ENCODE data around the gene PHLDB2. TPM values are rescaled to one million over a fixed set of nuclear protein-coding genes. Genes with fewer than 3 reads are reported as not detected.

The PHLDB2 gene
- total RNA-seq, 6 donors from 2014 or later, result 22.4 to 67.1 (median 42.7) TPM

DNA sequence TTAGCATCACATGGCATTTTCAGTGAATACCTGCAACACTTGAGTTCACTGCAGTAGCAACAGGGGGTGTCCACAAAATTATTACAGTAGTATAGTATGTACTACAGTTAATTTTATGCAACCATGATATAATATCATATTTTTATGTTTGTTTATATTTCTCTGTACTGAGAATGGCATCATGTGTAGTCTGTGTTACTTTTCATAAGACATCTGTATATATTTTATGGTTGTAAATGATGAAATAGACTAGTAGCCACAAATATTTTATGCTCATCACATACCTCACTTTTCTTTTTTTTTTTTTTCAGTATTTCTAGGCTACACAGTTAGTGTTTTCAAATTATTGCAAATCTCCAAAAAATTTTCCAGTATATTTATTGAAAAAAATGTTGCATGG, 22.4 kb downstream of the PHLDB2 start:
- DNase-seq (no peak), ATAC-seq (ENCODE audit: low FRiP score in 2 of 2) (no peak)
- no peak overlapping the region for H3K4me3 ChIP-seq
- peaks cover 0 to 5% (median 0%) of the 10 kb centered on the region in 4 donors for H3K9me3 ChIP-seq
- TF ChIP-seq POLR2A (IDR thresholded peaks at IDR 0.05) (no peak), EP300 (IDR thresholded peaks at IDR 0.05) (no peak), POLR2AphosphoS5 (IDR thresholded peaks at IDR 0.05) (no peak)
- TF ChIP-seq, protein P1, sequence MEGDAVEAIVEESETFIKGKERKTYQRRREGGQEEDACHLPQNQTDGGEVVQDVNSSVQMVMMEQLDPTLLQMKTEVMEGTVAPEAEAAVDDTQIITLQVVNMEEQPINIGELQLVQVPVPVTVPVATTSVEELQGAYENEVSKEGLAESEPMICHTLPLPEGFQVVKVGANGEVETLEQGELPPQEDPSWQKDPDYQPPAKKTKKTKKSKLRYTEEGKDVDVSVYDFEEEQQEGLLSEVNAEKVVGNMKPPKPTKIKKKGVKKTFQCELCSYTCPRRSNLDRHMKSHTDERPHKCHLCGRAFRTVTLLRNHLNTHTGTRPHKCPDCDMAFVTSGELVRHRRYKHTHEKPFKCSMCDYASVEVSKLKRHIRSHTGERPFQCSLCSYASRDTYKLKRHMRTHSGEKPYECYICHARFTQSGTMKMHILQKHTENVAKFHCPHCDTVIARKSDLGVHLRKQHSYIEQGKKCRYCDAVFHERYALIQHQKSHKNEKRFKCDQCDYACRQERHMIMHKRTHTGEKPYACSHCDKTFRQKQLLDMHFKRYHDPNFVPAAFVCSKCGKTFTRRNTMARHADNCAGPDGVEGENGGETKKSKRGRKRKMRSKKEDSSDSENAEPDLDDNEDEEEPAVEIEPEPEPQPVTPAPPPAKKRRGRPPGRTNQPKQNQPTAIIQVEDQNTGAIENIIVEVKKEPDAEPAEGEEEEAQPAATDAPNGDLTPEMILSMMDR (IDR thresholded peaks at IDR 0.05), result no peak
- H3K27ac ChIP-seq, result no peak overlapping the region
- no peaks in the 10 kb centered on the region for H3K4me1 ChIP-seq
- no peaks in the 10 kb centered on the region for H3K27me3 ChIP-seq
- H3K36me3 ChIP-seq, result peaks cover 0 to 15% (median 4%) of the 10 kb centered on the region in 4 donors

DNA sequence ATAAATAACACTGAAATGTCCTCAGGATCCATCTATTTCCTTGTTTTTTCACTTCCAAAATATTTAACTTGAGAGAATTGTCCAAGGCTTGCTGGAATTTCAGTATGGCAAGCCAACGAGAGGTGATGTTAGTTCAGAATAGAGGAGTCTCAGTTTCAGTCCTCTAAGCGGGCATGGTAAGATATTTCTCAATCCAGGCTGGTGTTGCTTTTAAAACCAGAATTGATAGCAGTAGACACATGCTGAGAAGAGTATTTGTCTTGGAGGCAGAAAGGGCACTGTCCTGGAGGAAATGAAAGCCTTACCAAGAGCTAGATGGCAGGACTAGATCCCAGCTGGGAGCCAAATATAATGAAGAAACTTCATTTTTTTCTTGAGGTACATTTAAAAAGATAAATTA, 23.1 kb downstream of the PHLDB2 start:
- H3K36me3 ChIP-seq, result peaks cover 0 to 15% (median 4%) of the 10 kb centered on the region in 4 donors
- peaks cover 0 to 5% (median 0%) of the 10 kb centered on the region in 4 donors for H3K9me3 ChIP-seq
- no peak overlapping the region for H3K4me3 ChIP-seq
- H3K27ac ChIP-seq, result no peak overlapping the region
- TF ChIP-seq EP300 (IDR thresholded peaks at IDR 0.05), result no peak
- no peak for TF ChIP-seq POLR2AphosphoS5 (IDR thresholded peaks at IDR 0.05)
- TF ChIP-seq, protein P1 (IDR thresholded peaks at IDR 0.05), result no peak
- no peak for TF ChIP-seq POLR2A (IDR thresholded peaks at IDR 0.05)
- no peaks in the 10 kb centered on the region for H3K27me3 ChIP-seq
- no peaks in the 10 kb centered on the region for H3K4me1 ChIP-seq
- ATAC-seq (ENCODE audit: low FRiP score in 2 of 2) (no peak), DNase-seq (no peak)
- 83 to 90% methylated on average over 2 of the region's 2 CpGs for WGBS, 2 donors

DNA sequence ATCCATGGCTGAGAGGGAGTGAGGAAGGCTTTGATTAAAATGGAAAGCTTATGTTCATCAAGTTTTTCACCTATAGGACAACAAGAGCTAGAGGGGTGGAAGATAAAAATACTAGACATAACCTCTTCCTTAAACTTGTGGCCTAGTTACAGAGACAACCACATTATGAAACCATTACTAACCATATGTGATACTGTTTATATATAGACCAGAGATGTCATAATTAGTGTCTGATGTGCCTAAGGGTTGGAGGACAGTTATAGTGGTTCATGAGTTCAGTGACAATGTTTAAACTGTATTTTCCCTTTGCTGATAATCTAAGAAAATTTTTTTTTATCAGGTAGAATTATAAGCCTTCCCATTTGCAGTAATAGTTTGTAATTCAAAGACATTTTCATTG, 23.7 kb downstream of the PHLDB2 start:
- Histone ChIP-seq H3K4me1 (no peaks in the 10 kb centered on the region), H3K36me3 (peaks cover 0 to 15% (median 4%) of the 10 kb centered on the region in 4 donors), H3K4me3 (no peak overlapping the region), H3K9me3 (peaks cover 0 to 5% (median 0%) of the 10 kb centered on the region in 4 donors), H3K27me3 (no peaks in the 10 kb centered on the region), H3K27ac (no peak overlapping the region)
- no peak for DNase-seq
- ATAC-seq (ENCODE audit: low FRiP score in 2 of 2), result no peak
- TF ChIP-seq POLR2AphosphoS5 (IDR thresholded peaks at IDR 0.05) (no peak), POLR2A (IDR thresholded peaks at IDR 0.05) (no peak), EP300 (IDR thresholded peaks at IDR 0.05) (no peak)
- TF ChIP-seq, protein P1 (IDR thresholded peaks at IDR 0.05), result no peak

DNA sequence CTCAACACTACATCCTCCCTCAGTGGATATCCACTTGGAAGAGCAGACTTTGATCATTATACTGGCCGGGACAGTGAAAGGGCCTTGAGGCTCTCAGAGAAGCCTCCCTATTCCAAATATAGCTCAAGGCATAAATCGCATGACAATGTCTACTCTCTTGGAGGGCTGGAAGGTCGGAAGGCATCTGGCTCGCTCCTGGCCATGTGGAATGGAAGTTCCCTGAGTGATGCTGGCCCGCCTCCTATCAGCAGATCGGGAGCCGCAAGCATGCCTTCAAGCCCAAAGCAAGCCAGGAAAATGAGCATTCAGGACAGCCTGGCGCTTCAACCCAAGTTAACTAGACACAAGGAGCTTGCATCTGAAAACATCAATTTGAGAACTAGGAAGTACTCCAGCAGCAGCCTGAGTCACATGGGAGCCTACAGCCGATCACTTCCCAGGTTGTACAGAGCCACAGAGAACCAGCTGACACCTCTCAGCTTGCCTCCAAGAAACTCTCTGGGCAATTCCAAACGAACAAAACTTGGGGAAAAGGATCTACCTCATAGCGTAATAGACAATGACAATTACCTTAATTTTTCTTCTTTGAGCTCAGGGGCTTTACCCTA, 25.4 kb downstream of the PHLDB2 start:
- ATAC-seq (ENCODE audit: low FRiP score in 2 of 2), result no peak
- WGBS, 2 donors, result 94% methylated on average over 11 of the region's 11 CpGs
- DNase-seq, result no peak
- Histone ChIP-seq H3K4me3 (no peak overlapping the region), H3K27ac (no peak overlapping the region), H3K36me3 (peaks cover 0 to 15% (median 4%) of the 10 kb centered on the region in 4 donors), H3K4me1 (no peaks in the 10 kb centered on the region), H3K27me3 (no peaks in the 10 kb centered on the region), H3K9me3 (peaks cover 0 to 5% (median 0%) of the 10 kb centered on the region in 4 donors)
- TF ChIP-seq, protein P1 (IDR thresholded peaks at IDR 0.05), result no peak
- TF ChIP-seq EP300 (IDR thresholded peaks at IDR 0.05) (no peak), POLR2A (IDR thresholded peaks at IDR 0.05) (no peak), POLR2AphosphoS5 (IDR thresholded peaks at IDR 0.05) (no peak)

DNA sequence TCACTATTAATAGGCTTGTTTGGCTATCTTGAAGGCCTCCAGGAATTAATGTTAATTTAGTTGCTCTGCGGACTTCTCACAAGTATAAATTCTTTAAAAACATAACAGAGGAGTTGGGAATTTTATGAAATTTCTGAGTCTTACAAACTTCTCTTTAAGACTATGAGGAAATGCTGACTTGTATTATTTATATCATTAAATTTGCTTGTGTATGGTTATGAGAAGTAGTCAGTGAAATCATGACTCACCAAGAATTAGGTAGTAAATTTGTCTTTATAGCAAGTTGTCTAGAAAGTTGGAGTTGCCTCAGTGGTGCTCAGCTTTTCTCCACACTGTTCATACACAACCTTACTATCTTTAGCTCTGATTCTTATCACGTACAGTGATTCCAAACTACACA, 26.5 kb downstream of the PHLDB2 start:
- WGBS, 2 donors, result 85 to 88% methylated on average over 2 of the region's 2 CpGs

More for the DNA sequence above, 26.5 kb downstream of the PHLDB2 start:
- no peak for DNase-seq
- Histone ChIP-seq H3K27ac (no peak overlapping the region), H3K27me3 (no peaks in the 10 kb centered on the region), H3K9me3 (peaks cover 0 to 3% (median 0%) of the 10 kb centered on the region in 4 donors), H3K4me3 (no peak overlapping the region), H3K4me1 (no peaks in the 10 kb centered on the region), H3K36me3 (peaks cover 0 to 15% (median 4%) of the 10 kb centered on the region in 4 donors)
- ATAC-seq (ENCODE audit: low FRiP score in 2 of 2), result no peak
- TF ChIP-seq, protein P1 (IDR thresholded peaks at IDR 0.05), result no peak
- TF ChIP-seq EP300 (IDR thresholded peaks at IDR 0.05) (no peak), POLR2A (IDR thresholded peaks at IDR 0.05) (no peak), POLR2AphosphoS5 (IDR thresholded peaks at IDR 0.05) (no peak)

All from upper lobe of left lung (tissue), 6 donors.